Astrocyte (in vitro differentiated cells and primary cell): ENCODE results near the gene APOOL. TPM values are rescaled to one million over a fixed set of nuclear protein-coding genes. Genes with fewer than 3 reads are reported as not detected.

Source experiments
- DNase-seq: peaks from one replicate; pipeline ENCODE4 v3.0.0-alpha.2; 2010; ENCODE audit warnings: low read depth
- FAIRE-seq: peaks from 2 replicates; lab custom pipeline; 2011; peaks lifted over from hg19 to GRCh38; lab: Jason Lieb, UNC
- H2AFZ ChIP-seq: 2 replicates; pipeline ENCODE4 v1.6.0; 2012; ENCODE audit warnings: low read depth, low read length, inconsistent platforms
- H3K27ac ChIP-seq: 2 replicates; pipeline ENCODE4 v1.5.1; 2011; ENCODE audit warnings: low read depth, low read length, inconsistent platforms
- H3K27me3 ChIP-seq: 2 replicates; pipeline ENCODE4 v1.6.0; 2011; ENCODE audit warnings: low read length, inconsistent platforms; ENCODE audit not compliant: insufficient read depth
- H3K36me3 ChIP-seq: 2 replicates; pipeline ENCODE4 v1.5.1; 2011; ENCODE audit warnings: low read length, inconsistent platforms; ENCODE audit not compliant: insufficient read depth
- H3K4me1 ChIP-seq: 2 replicates; pipeline ENCODE4 v1.5.1; 2011; ENCODE audit warnings: low read length, inconsistent platforms; ENCODE audit not compliant: insufficient read depth
- H3K4me2 ChIP-seq: 2 replicates; pipeline ENCODE4 v1.6.0; 2012; ENCODE audit warnings: low read length, inconsistent platforms
- H3K4me3 ChIP-seq: 2 replicates; pipeline ENCODE4 v1.5.1; 2011; ENCODE audit warnings: low read depth, mild to moderate bottlenecking, low read length, inconsistent platforms; ENCODE audit not compliant: insufficient read depth
- H3K79me2 ChIP-seq: 2 replicates; pipeline ENCODE4 v1.6.0; 2012; ENCODE audit warnings: mild to moderate bottlenecking, low read length, inconsistent platforms; ENCODE audit not compliant: insufficient read depth
- H3K9ac ChIP-seq: 2 replicates; pipeline ENCODE4 v1.6.0; 2012; ENCODE audit warnings: mild to moderate bottlenecking, low read length, inconsistent platforms
- H3K9me3 ChIP-seq: 2 replicates; pipeline ENCODE4 v1.5.1; 2012; ENCODE audit warnings: low read depth, mild to moderate bottlenecking, low read length, inconsistent platforms; ENCODE audit not compliant: insufficient read depth
- H4K20me1 ChIP-seq: 2 replicates; pipeline ENCODE4 v1.6.0; 2012; ENCODE audit warnings: low read length, inconsistent platforms; ENCODE audit not compliant: insufficient read depth
- H3K27ac Mint-ChIP-seq: one replicate; pipeline ENCODE4 v1.8.0; 2021; ENCODE audit warnings: mild to moderate bottlenecking, mixed read lengths; ENCODE audit not compliant: unreplicated experiment
- H3K27me3 Mint-ChIP-seq: one replicate; pipeline ENCODE4 v1.8.0; 2021; ENCODE audit warnings: low read depth, mixed read lengths; ENCODE audit not compliant: unreplicated experiment
- H3K36me3 Mint-ChIP-seq: one replicate; pipeline ENCODE4 v1.8.0; 2021; ENCODE audit warnings: low read depth, mixed read lengths; ENCODE audit not compliant: unreplicated experiment
- H3K4me1 Mint-ChIP-seq: one replicate; pipeline ENCODE4 v1.8.0; 2021; ENCODE audit warnings: low read depth, mixed read lengths; ENCODE audit not compliant: unreplicated experiment
- H3K4me3 Mint-ChIP-seq: one replicate; pipeline ENCODE4 v1.8.0; 2021; ENCODE audit warnings: mild to moderate bottlenecking, moderate library complexity, mixed read lengths; ENCODE audit not compliant: unreplicated experiment
- H3K9me3 Mint-ChIP-seq: one replicate; pipeline ENCODE4 v1.8.0; 2021; ENCODE audit warnings: mild to moderate bottlenecking, mixed read lengths; ENCODE audit not compliant: unreplicated experiment
- CTCF ChIP-seq: IDR thresholded peaks from 2 replicates; pipeline ENCODE4 v1.5.1; 2011; ENCODE audit warnings: low read depth, mild to moderate bottlenecking, inconsistent platforms, low read length, moderate library complexity; ENCODE audit not compliant: insufficient read depth
- EZH2 ChIP-seq: IDR thresholded peaks from 2 replicates; pipeline ENCODE4 v1.6.1; 2012; ENCODE audit warnings: mild to moderate bottlenecking, low read length, inconsistent platforms; ENCODE audit not compliant: insufficient read depth
- total RNA-seq: library from RNA; stranded (reverse); gene quantifications from 2 replicates; pipeline ENCODE4 v1.2.1, GENCODE V29; 2021

Gene APOOL
- total RNA-seq, 1 donor from 2014 or later = 18.2 TPM

GRCh38 chrX:85114776-85115175 lies 111.1 kb downstream of the APOOL start:
- no peaks in the 10 kb centered on the region for H3K36me3 ChIP-seq
- H3K4me1 Mint-ChIP-seq = no peaks in the 10 kb centered on the region
- H3K79me2 ChIP-seq = no peaks in the 10 kb centered on the region
- H4K20me1 ChIP-seq = no peaks in the 10 kb centered on the region
- peaks cover 2% of the 10 kb centered on the region for H3K9me3 Mint-ChIP-seq
- no peak overlapping the region for H3K4me3 Mint-ChIP-seq
- H3K4me1 ChIP-seq = no peaks in the 10 kb centered on the region
- FAIRE-seq = peak; percentile 62
- H3K9me3 ChIP-seq = no peaks in the 10 kb centered on the region
- H3K36me3 Mint-ChIP-seq = no peaks in the 10 kb centered on the region
- no peak overlapping the region for H3K4me3 ChIP-seq
- no peaks in the 10 kb centered on the region for H3K27me3 Mint-ChIP-seq
- H3K27ac ChIP-seq = no peak overlapping the region
- H3K27ac Mint-ChIP-seq = no peak overlapping the region
- no peaks in the 10 kb centered on the region for H3K27me3 ChIP-seq
- no peak for DNase-seq
- H3K4me2 ChIP-seq = no peak overlapping the region
- TF ChIP-seq CTCF (no peak), EZH2 (no peak)
- H2AFZ ChIP-seq = no peak overlapping the region
- H3K9ac ChIP-seq = no peak overlapping the region

GRCh38 chrX:85115252-85115651 lies 111.6 kb downstream of the APOOL start:
- Histone ChIP-seq H3K4me2 (no peak overlapping the region), H2AFZ (no peak overlapping the region), H3K79me2 (no peaks in the 10 kb centered on the region), H3K4me3 (no peak overlapping the region), H3K27ac (no peak overlapping the region), H3K27me3 (no peaks in the 10 kb centered on the region), H3K4me1 (no peaks in the 10 kb centered on the region), H3K9ac (no peak overlapping the region), H3K36me3 (no peaks in the 10 kb centered on the region), H3K9me3 (no peaks in the 10 kb centered on the region), H4K20me1 (no peaks in the 10 kb centered on the region)
- Mint-ChIP-seq H3K27ac (no peak overlapping the region), H3K27me3 (no peaks in the 10 kb centered on the region), H3K4me1 (no peaks in the 10 kb centered on the region), H3K4me3 (no peak overlapping the region), H3K36me3 (no peaks in the 10 kb centered on the region), H3K9me3 (peaks cover 2% of the 10 kb centered on the region)
- no peak for FAIRE-seq
- TF ChIP-seq CTCF = no peak
- no peak for TF ChIP-seq EZH2
- no peak for DNase-seq

- Mint-ChIP-seq H3K36me3 (no peaks in the 10 kb centered on the region), H3K4me3 (no peak overlapping the region), H3K27ac (no peak overlapping the region), H3K4me1 (no peaks in the 10 kb centered on the region), H3K27me3 (no peaks in the 10 kb centered on the region), H3K9me3 (no peaks in the 10 kb centered on the region)
- no peak overlapping the region for H3K4me3 ChIP-seq
- H3K79me2 ChIP-seq = no peaks in the 10 kb centered on the region
- H3K9me3 ChIP-seq = no peaks in the 10 kb centered on the region
- no peak for TF ChIP-seq EZH2
- TF ChIP-seq CTCF = no peak
- DNase-seq (no peak), FAIRE-seq (no peak)
- no peaks in the 10 kb centered on the region for H3K4me1 ChIP-seq
- no peak overlapping the region for H3K9ac ChIP-seq
- H3K27me3 ChIP-seq = no peaks in the 10 kb centered on the region
- H3K27ac ChIP-seq = no peak overlapping the region
- no peak overlapping the region for H3K4me2 ChIP-seq
- H2AFZ ChIP-seq = no peak overlapping the region
- no peaks in the 10 kb centered on the region for H3K36me3 ChIP-seq
- no peaks in the 10 kb centered on the region for H4K20me1 ChIP-seq
These were observed 132.7 kb downstream of the APOOL start for GRCh38 chrX:85136409-85136808.
